Urothelium cell line (cell line): ENCODE measurements around the gene MLXIPL.
A peak's percentile ranks its signal among the peaks of the same experiment; 100 is the strongest.
"Not testable (repeated sequence)": the region's sequence is repeated elsewhere in the genome, so short reads cannot be mapped to it uniquely, and the experiment has no call there.

ENCODE experiments used
- DNase-seq: peaks from one replicate; pipeline ENCODE4 v3.0.0; 2011; ENCODE audit warnings: low spot score, mixed read lengths
- FAIRE-seq: peaks from 2 replicates; lab custom pipeline; 2011; peaks lifted over from hg19 to GRCh38; lab: Jason Lieb, UNC

The MLXIPL gene

GRCh38 chr7:73613954-73614735 lies 10.2 kb downstream of the MLXIPL start:
- FAIRE-seq (no peak), DNase-seq (peak; percentile 77)

DNA sequence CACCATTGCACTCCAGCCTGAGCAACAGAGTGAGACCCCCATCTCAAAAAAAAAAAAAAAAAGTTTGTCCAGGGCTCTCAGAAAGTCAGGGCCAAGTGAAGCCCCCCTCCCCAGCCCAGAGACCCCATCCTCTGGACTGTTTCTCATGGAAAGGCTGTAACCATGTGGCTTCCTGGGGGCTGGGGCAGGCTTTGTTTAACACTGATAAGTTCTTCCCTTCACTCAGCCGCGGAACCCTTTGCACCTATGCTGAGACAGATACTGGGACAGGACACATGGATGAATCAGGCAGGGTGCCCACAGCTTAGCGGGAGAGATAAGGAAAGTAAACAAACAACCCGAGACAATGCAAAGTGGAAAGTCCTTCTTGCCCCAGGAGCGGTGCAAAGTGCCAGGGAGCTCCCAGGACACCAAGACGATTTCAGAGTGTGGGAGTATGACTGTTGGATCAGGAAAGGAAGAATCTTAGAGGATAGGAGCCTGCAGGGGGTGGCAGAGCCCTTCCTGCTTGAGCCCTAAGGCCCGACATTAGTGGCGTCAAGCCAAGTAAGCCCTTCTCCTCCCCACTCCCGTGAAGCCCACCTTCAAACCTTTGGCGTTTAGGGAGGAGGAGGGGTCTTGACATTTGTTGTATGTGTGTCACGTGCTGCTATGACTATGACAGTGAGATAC lies 11.6 kb downstream of the MLXIPL start:
- no peak for FAIRE-seq
- DNase-seq, result peak; percentile 66

- DNase-seq (no peak), FAIRE-seq (no peak)
Observed at GRCh38 chr7:73611017-73611555, 13.2 kb downstream of the MLXIPL start.

- no peak for DNase-seq
- FAIRE-seq, result no peak
Observed at GRCh38 chr7:73610105-73610504, 14.2 kb downstream of the MLXIPL start.

DNA sequence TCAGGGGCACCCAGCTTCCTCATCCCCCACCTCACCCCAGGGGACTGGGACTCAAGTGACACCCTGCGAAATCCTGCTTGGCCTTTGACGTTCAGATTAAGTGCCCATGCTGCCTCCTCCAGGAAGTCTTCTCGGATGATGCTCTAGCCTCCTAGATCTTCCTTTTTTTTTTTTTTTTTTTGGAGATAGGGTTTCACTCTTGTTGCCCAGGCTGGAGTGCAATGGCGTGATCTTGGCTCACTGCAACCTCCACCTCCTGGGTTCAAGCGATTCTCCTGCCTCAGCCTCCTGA lies 16.7 kb downstream of the MLXIPL start:
- not testable (repeated sequence) for FAIRE-seq, DNase-seq

DNA sequence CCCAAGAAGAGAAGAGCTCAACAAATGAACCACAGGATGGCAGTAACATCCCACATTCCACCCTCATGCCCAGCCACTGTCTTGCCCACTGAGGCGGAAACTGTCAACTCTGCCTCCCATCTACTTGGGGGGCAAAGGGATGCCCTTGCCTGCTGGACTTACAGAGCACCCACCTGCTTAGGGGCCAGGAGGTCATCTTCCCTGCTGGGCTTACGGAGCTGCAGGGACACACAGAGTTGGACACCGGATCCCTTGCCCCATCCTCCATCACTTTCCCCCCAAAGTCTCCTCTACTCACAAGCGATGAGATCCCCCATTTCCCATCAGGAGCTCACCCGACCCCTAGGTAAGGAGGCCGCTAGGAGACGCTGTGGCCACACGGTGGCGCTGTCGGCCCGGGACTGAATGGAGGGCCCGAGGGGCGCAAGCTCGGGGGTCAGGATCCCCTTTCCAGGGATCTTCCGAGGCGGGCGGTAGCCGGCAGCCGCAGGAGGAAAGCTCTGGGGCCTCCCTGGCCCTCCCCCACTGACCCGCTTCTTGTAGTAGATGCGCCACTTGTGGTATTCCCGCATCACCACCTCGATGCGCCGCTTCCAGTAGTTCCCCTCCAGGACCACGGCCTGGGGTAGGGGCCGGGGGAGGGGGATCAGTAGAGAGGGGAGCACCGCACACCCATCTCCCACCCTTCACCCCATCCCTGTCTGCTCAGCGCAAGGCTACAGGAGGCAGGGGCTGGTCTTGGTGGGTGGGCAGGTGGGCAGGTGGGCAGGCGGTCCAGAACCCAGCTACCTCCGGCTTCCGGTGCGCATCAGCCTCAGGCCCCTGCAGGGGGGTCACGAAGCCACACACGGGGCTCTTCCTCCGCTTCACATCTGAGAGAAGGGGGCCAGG lies 17.3 kb downstream of the MLXIPL start:
- FAIRE-seq (no peak), DNase-seq (peak; percentile 69)

GRCh38 chr7:73605601-73606220 lies 18.6 kb downstream of the MLXIPL start:
- DNase-seq (no peak), FAIRE-seq (no peak)

GRCh38 chr7:73602721-73603651 lies 21.3 kb downstream of the MLXIPL start:
- FAIRE-seq (no peak), DNase-seq (no peak)

DNA sequence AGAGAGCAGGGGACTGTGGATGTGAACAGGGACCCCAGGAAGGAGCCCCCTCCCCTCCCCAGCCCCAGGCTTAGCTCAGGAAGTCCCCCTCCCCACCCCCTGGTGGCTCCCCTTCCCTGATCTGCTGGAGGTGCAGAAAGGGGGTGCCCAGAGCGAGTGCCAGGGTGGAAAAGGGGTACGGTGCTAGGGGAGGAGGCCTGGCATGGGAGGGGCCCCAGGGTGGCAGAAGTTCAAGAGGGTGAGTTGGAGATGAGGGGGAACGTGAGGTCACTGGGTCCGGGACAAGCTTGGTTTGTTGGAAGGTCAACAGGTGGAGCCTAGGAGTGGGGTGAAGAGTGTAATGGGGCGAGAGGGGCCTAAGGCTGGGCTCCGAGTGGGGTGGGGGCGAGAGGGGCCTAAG lies 24.4 kb downstream of the MLXIPL start:
- DNase-seq, result no peak
- no peak for FAIRE-seq

- FAIRE-seq (no peak), DNase-seq (no peak)
Observed at GRCh38 chr7:73599151-73599882, 25.0 kb downstream of the MLXIPL start.

DNA sequence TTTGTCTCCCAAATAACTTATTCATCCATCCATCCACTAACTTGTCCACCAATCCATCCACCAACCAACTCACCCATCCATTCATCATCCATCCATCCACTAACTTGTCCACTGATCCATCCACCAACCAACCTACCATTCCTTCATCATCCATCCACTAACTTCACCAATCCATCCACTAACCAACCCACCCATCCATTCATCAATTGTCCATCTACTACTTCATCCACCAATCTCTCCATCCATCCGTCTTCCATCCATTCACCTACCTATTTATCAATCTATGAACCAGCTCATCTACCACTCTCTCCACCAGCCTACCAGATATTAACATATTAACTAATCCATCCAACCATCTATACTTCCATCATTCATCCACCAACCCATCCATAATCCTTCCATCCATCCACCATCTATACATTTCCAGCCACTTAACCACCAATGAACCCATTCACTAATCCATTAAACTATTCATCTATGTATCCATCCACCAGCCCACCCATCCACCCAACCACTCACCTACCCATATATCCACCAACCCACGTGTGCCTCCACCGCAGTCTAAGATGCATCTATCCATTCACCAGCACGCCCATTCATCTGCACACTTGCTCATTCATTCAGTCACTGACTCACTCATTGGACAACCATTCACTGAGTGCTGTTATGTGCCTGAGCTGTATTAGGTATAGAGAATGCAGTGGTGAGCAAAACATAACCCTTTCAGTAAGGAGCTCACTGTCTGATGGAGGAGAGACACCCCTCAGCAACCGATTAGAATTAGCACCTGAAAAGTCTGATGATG lies 26.1 kb downstream of the MLXIPL start:
- FAIRE-seq (no peak), DNase-seq (no peak)

GRCh38 chr7:73596191-73597065 lies 27.9 kb downstream of the MLXIPL start:
- DNase-seq (no peak), FAIRE-seq (no peak)

GRCh38 chr7:73595358-73595757 lies 29.0 kb downstream of the MLXIPL start:
- DNase-seq, result no peak
- FAIRE-seq, result no peak

DNA sequence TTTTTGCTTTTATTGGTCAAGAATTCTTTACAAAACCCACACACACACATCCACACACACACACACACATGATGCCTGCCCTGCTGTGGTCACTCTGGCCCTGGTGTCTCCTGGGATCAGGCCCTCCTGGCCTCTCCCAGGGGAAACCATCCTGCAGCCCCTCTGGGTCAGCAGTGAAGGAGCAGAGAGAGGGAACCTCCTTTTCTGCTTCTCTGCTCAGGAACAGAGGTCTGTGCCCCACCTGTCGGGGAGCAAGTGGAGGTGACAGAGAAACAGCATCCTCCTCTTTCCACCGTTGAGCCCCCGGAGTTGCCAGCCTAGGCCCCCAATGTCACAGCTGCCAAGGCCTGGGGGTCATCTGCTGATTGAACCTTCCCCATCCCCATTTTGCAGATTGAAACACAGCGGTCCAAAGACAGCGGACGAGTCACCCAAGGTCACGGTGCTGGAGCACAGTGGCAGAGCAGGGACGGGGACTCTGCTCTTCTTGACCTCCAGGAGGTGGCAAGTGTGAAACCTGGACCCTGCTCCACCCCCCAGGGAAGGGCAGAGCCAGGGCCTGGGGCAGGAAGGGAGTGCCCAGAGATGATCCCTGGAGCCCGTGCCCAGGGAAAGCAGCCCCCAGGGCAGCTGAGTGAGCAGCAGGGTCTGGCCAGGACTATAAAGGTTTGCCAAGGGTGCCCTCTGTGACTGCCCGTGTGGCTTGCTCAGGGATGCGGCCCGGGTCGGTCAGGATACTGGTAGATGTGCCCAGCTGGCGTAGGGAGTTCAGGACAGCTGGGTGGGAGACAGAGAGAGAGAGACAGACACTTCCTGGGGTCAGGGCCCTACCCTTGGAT lies 30.9 kb downstream of the MLXIPL start:
- FAIRE-seq (no peak), DNase-seq (no peak)

GRCh38 chr7:73586911-73587310 lies 37.4 kb downstream of the MLXIPL start:
- DNase-seq (no peak), FAIRE-seq (no peak)

DNA sequence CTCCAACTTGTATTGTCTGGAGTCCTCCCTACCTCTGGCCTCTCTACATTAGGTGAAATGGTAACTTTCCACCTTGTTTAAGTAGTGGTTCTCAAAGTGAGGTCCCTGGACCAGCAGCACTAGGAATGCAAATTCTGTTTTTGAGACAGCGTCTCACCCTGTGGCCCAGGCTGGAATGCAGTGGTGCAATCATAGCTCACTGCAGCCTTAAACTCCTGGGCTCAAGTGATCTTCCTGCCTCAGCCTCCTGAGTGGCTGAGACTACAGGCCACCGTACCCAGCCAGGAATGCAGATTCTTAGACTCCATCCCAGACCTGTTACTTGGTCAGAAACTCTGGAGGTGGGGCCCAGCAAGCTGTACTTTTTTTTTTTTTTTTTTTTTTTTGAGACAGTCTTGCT lies 39.1 kb downstream of the MLXIPL start:
- DNase-seq, result no peak
- FAIRE-seq, result no peak
